WTC11 (cell line): ENCODE results near the gene TMEM151B. TPM values are rescaled to one million over a fixed set of nuclear protein-coding genes. Genes with fewer than 3 reads are reported as not detected.
A peak's percentile ranks its signal among the peaks of the same experiment; 100 is the strongest.

ENCODE experiments used
- ATAC-seq: fragments of 200-7000 bp; cut with Tn5 transposase; 2 replicates; pipeline ENCODE4 v1.10.0; 2021; ENCODE audit warnings: mild to moderate bottlenecking, moderate library complexity
- CTCF ChIA-PET: fragments of 300-600 bp; sonication (Branson Sonifier 250); formaldehyde crosslinking; loops from one replicate; lab custom pipeline; 2021; ENCODE audit warnings: antibody characterized with exemption; lab: Charles Lee
- POLR2A ChIA-PET: fragments of 350-600 bp; sonication (Branson Sonifier 250); formaldehyde crosslinking; loops from one replicate; lab custom pipeline; 2021; ENCODE audit warnings: antibody characterized with exemption; lab: Charles Lee
- DNase-seq: peaks from one replicate; pipeline ENCODE4 v3.0.0; 2021; ENCODE audit warnings: low spot score
- H3K27ac Mint-ChIP-seq: 2 replicates; pipeline ENCODE4 v1.8.0; 2021; ENCODE audit warnings: mixed read lengths
- H3K27me3 Mint-ChIP-seq: 2 replicates; pipeline ENCODE4 v1.8.0; 2021; ENCODE audit warnings: low read depth, mild to moderate bottlenecking, moderate library complexity, mixed read lengths
- H3K36me3 Mint-ChIP-seq: 2 replicates; pipeline ENCODE4 v1.8.0; 2021; ENCODE audit warnings: mixed read lengths
- H3K4me1 Mint-ChIP-seq: 2 replicates; pipeline ENCODE4 v1.8.0; 2022; ENCODE audit warnings: mixed read lengths
- H3K4me3 Mint-ChIP-seq: 2 replicates; pipeline ENCODE4 v1.8.0; 2021; ENCODE audit warnings: mild to moderate bottlenecking, moderate library complexity, mixed read lengths
- H3K9me3 Mint-ChIP-seq: 2 replicates; pipeline ENCODE4 v1.8.0; 2021; ENCODE audit warnings: mixed read lengths
- ATF1 ChIP-seq: sonication (generic); formaldehyde crosslinking; IDR thresholded peaks from 2 replicates; pipeline ENCODE4 v1.8.1; 2023; ENCODE audit warnings: mild to moderate bottlenecking, moderate library complexity, missing genetic modification reagents
- ATF6 ChIP-seq: sonication (generic); formaldehyde crosslinking; IDR thresholded peaks from 2 replicates; pipeline ENCODE4 v1.8.1; 2023; ENCODE audit warnings: mild to moderate bottlenecking, missing genetic modification reagents
- ESRRA ChIP-seq: sonication (generic); formaldehyde crosslinking; IDR thresholded peaks from 2 replicates; pipeline ENCODE4 v1.8.1; 2022; ENCODE audit warnings: mild to moderate bottlenecking, missing genetic modification reagents, borderline replicate concordance
- ETV6 ChIP-seq: sonication (generic); formaldehyde crosslinking; IDR thresholded peaks from 2 replicates; pipeline ENCODE4 v1.8.1; 2022; ENCODE audit warnings: mild to moderate bottlenecking, missing genetic modification reagents
- GABPB1 ChIP-seq: sonication (generic); formaldehyde crosslinking; IDR thresholded peaks from 2 replicates; pipeline ENCODE4 v1.8.1; 2023; ENCODE audit warnings: mild to moderate bottlenecking, missing genetic modification reagents
- GTF2I ChIP-seq: fragments of 250-450 bp; sonication (Bioruptor Pico); conservative IDR thresholded peaks from 2 replicates; pipeline ENCODE4 v1.4.0; 2021; ENCODE audit warnings: mild to moderate bottlenecking
- HMGA2 ChIP-seq: fragments of 250-450 bp; sonication (Bioruptor Pico); IDR thresholded peaks from 2 replicates; pipeline ENCODE4 v1.4.0; 2021; ENCODE audit warnings: mild to moderate bottlenecking, moderate library complexity
- HMGXB4 ChIP-seq: sonication (generic); formaldehyde crosslinking; IDR thresholded peaks from 2 replicates; pipeline ENCODE4 v1.8.1; 2023; ENCODE audit warnings: mild to moderate bottlenecking, moderate library complexity, missing genetic modification reagents
- JAZF1 ChIP-seq: fragments of 250-450 bp; sonication (Bioruptor Pico); IDR thresholded peaks from 2 replicates; pipeline ENCODE4 v1.9.0; 2021; ENCODE audit warnings: moderate library complexity, mild to moderate bottlenecking, inconsistent platforms
- JUN ChIP-seq: sonication (generic); formaldehyde crosslinking; IDR thresholded peaks from 2 replicates; pipeline ENCODE4 v1.8.0; 2023; ENCODE audit warnings: mild to moderate bottlenecking, missing genetic modification reagents
- NFATC4 ChIP-seq: fragments of 250-450 bp; sonication (Bioruptor Pico); IDR thresholded peaks from 2 replicates; pipeline ENCODE4 v1.9.0; 2021; ENCODE audit warnings: mild to moderate bottlenecking
- NFE2L1 ChIP-seq: sonication (generic); formaldehyde crosslinking; IDR thresholded peaks from 2 replicates; pipeline ENCODE4 v1.8.1; 2023; ENCODE audit warnings: missing genetic modification reagents
- TEAD1 ChIP-seq: sonication (generic); formaldehyde crosslinking; IDR thresholded peaks from 2 replicates; pipeline ENCODE4 v1.8.0; 2022; ENCODE audit warnings: mild to moderate bottlenecking, missing genetic modification reagents
- TEAD4 ChIP-seq: sonication (generic); formaldehyde crosslinking; IDR thresholded peaks from 2 replicates; pipeline ENCODE4 v1.8.0; 2022; ENCODE audit warnings: mild to moderate bottlenecking, missing genetic modification reagents
- ZNF232 ChIP-seq: sonication (generic); formaldehyde crosslinking; IDR thresholded peaks from 2 replicates; pipeline ENCODE4 v1.8.0; 2022; ENCODE audit warnings: mild to moderate bottlenecking, missing genetic modification reagents
- ZNF281 ChIP-seq: sonication (generic); formaldehyde crosslinking; IDR thresholded peaks from 2 replicates; pipeline ENCODE4 v1.8.0; 2023; ENCODE audit warnings: mild to moderate bottlenecking, missing genetic modification reagents
- ZNF425 ChIP-seq: fragments of 250-450 bp; sonication (Bioruptor Pico); conservative IDR thresholded peaks from 2 replicates; pipeline ENCODE4 v1.9.0; 2021; ENCODE audit warnings: mild to moderate bottlenecking
- ZNF512 ChIP-seq: sonication (generic); formaldehyde crosslinking; IDR thresholded peaks from 2 replicates; pipeline ENCODE4 v1.8.1; 2022; ENCODE audit warnings: missing genetic modification reagents, borderline replicate concordance
- ZNF532 ChIP-seq: fragments of 250-450 bp; sonication (Bioruptor Pico); IDR thresholded peaks from 2 replicates; pipeline ENCODE4 v1.9.0; 2021; ENCODE audit warnings: mild to moderate bottlenecking, borderline replicate concordance
- ZSCAN18 ChIP-seq: fragments of 250-450 bp; sonication (Bioruptor Pico); IDR thresholded peaks from 2 replicates; pipeline ENCODE4 v2.1.2; 2022; ENCODE audit warnings: mild to moderate bottlenecking, moderate library complexity
- total RNA-seq: library from RNA; stranded (reverse); gene quantifications from 3 replicates; pipeline ENCODE4 v1.2.3, GENCODE V29; 2021

The TMEM151B gene
- total RNA-seq, 1 experiment from 2014 or later: 5.5 TPM

GRCh38 chr6:44271914-44272313 is 1.7 kb downstream of the TMEM151B start:
- no peak for DNase-seq
- ATAC-seq: no peak
- Mint-ChIP-seq H3K4me3 (peak overlapping the region; percentile 68; the same call in 1 of the 2 replicates), H3K9me3 (no peaks in the 10 kb centered on the region), H3K27ac (no peak overlapping the region), H3K4me1 (peaks cover 34% of the 10 kb centered on the region), H3K36me3 (no peaks in the 10 kb centered on the region), H3K27me3 (peaks cover 35% of the 10 kb centered on the region)
- TF ChIP-seq JUN (CRISPR knock-in tag): no peak
- TF ChIP-seq ATF1 (CRISPR knock-in tag): no peak
- no peak for TF ChIP-seq ETV6 (CRISPR knock-in tag)
- TF ChIP-seq TEAD4: no peak
- TF ChIP-seq ATF6 (CRISPR knock-in tag): no peak
- no peak for TF ChIP-seq ZNF512
- no peak for TF ChIP-seq NFATC4 (CRISPR knock-in tag)
- TF ChIP-seq ZSCAN18 (CRISPR knock-in tag): no peak
- TF ChIP-seq JAZF1: no peak
- TF ChIP-seq HMGA2 (CRISPR knock-in tag): no peak
- no peak for TF ChIP-seq ZNF425
- no peak for TF ChIP-seq ESRRA (CRISPR knock-in tag)
- TF ChIP-seq TEAD1 (CRISPR knock-in tag): no peak
- TF ChIP-seq GABPB1 (CRISPR knock-in tag): no peak
- TF ChIP-seq NFE2L1 (CRISPR knock-in tag): no peak
- no peak for TF ChIP-seq ZNF532
- TF ChIP-seq HMGXB4 (CRISPR knock-in tag): no peak
- TF ChIP-seq GTF2I (CRISPR knock-in tag): no peak
- no peak for TF ChIP-seq ZNF281 (CRISPR knock-in tag)
- no peak for TF ChIP-seq ZNF232 (CRISPR knock-in tag)
- ChIA-PET CTCF (interaction anchor here (0.7 to 6.3 kb wide), 4 partner anchors 33 to 67 kb away, joined by 3 to 109 read pairs (median 26); partner anchors contain the start of gene AARS2), POLR2A (no interaction called here)
